HG02981 (cell line): ENCODE results near the gene NPRL2.
"Not testable (repeated sequence)": the region's sequence is repeated elsewhere in the genome, so short reads cannot be mapped to it uniquely, and the experiment has no call there.

Source experiments
- ATAC-seq: cut with Tn5 transposase; IDR thresholded peaks from one replicate; pipeline ENCODE4 v1.9.1; 2021; ENCODE audit warnings: mild to moderate bottlenecking, moderate library complexity; ENCODE audit not compliant: unreplicated experiment

Gene NPRL2

GRCh38 chr3:50314816-50315215 is 35.8 kb downstream of the NPRL2 start:
- ATAC-seq = no peak

- no peak for ATAC-seq
Measured at GRCh38 chr3:50314342-50314741, 36.2 kb downstream of the NPRL2 start.

GRCh38 chr3:50312041-50312440 is 38.5 kb downstream of the NPRL2 start:
- ATAC-seq = not testable (repeated sequence)

GRCh38 chr3:50304601-50305000 is 46.0 kb downstream of the NPRL2 start:
- no peak for ATAC-seq

- ATAC-seq = no peak
Measured at GRCh38 chr3:50303013-50303815, 47.4 kb downstream of the NPRL2 start, which contains the start of gene HYAL1. Gene HYAL1 (minus strand): TSS chr3:50303574. CDS start chr3:50302956, 618 bp downstream.

GRCh38 chr3:50302095-50303012 is 48.2 kb downstream of the NPRL2 start:
- ATAC-seq = no peak

- no peak for ATAC-seq
Measured at GRCh38 chr3:50300681-50301254, 49.8 kb downstream of the NPRL2 start.

- no peak for ATAC-seq
Measured at GRCh38 chr3:50299929-50300680, 50.5 kb downstream of the NPRL2 start.

- no peak for ATAC-seq
Measured at GRCh38 chr3:50299638-50299928, 51.0 kb downstream of the NPRL2 start.

GRCh38 chr3:50298836-50299637 is 51.5 kb downstream of the NPRL2 start, which contains the start of the genes HYAL3 and NAA80:
Gene HYAL3 (minus strand): TSS chr3:50299405. CDS start chr3:50295602, 3,803 bp downstream.
Gene NAA80 (minus strand): TSS chr3:50299405. CDS start chr3:50297463, 1,942 bp downstream.
- peak; percentile 86 for ATAC-seq

GRCh38 chr3:50297896-50298725 is 52.5 kb downstream of the NPRL2 start:
- ATAC-seq = no peak

GRCh38 chr3:50297384-50297775 is 53.2 kb downstream of the NPRL2 start:
- ATAC-seq = no peak
